ENCODE measurements around the gene CWC27.
A peak's percentile ranks its signal among the peaks of the same experiment; 100 is the strongest.

The CWC27 gene

DNA sequence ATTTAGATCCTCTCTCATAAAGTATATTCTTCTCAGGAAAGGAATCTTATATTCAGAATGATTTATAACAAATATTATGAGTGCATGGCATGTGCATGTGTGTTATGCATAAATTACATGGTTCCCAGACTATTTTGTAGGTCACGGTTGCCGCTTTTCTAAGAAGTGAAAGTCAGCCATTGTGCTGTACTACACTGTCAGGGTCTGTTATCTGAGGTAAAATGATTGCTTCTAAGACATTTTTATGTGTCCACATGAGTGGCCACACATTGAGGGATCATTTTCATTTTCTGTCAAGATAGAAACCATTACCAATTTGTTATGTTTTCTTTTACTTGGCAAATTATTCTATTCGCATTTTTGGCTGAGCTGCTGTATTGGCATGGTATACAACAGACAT is 210.8 kb downstream of the CWC27 start:
- DNase-seq (ENCODE audit: low read depth), result no peak

DNA sequence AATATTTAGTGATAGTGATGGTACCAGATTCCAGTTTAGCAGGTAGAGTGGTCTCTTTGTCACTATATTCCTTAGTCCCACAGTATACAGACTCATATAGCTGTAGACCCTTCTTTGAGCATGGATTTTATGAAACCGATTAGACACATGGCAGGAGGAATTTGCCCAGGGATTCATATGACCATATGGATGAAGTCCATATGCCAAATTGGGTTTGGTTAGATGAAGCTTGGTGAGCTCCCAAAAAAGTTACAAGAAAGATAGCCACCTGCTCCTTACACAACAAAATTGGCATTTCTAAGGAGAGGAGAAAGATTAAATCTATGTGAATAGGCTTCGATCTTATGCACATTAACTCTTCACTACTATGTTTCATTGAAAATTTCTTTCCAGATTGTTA is 211.4 kb downstream of the CWC27 start:
- DNase-seq (ENCODE audit: low read depth), result no peak

DNA sequence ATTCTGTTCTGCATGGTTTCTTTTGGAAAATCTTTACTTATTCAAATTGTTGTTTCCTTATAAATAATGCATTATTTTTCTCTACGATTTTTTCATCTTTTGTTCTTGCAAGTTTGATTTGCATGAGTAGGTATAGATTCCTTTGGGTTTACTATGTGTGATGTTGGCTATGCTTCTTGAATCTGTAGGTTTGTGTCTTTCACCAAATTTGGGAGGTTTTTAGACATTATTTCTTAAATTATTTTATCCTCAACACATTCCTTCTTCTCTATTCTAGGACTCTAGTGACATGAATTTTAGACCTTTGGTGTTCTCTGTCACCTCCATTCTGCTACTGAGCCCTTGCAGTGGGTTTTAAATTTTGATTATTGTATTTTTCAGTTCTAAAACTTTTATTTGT is 219.0 kb downstream of the CWC27 start:
- DNase-seq (ENCODE audit: low read depth), result no peak

DNA sequence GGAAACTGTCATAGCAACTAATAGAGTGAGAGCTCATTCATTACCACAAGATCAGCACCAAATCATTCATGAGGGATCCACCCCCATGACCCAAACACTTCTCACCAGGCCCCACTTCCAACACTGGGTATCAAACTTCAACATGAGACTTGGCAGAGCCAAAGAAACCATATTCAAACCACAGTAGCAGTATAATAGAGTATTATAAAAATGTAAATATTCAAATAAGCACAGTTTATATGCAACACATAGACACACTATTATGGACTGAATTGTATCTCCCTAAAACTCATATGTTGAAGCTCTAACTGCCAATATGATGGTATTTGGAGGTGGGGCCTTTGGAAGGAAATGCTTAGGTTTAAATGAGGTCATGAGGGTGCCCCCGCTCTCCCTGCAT is 240.5 kb downstream of the CWC27 start:
- DNase-seq (ENCODE audit: low read depth), result no peak

DNA sequence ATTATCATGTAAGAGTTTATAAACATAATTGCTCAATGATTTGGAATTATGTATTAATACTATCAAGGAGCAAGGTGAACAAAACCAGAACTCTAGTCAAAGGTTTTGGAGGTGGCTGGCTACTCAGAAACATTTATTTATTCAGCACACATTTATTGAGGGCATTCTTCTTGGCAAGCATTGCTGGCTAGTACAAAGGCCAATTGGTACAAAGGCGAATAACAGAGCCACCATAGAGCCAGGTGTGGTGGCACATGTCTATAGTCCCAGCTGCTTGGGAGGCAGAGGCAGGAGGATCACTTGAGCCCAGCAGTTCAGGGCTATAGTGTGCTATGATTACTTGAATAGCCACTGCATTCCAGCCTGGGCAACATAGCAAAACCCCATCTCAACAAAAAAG is 242.1 kb downstream of the CWC27 start:
- no peak for DNase-seq (ENCODE audit: low read depth)

DNA sequence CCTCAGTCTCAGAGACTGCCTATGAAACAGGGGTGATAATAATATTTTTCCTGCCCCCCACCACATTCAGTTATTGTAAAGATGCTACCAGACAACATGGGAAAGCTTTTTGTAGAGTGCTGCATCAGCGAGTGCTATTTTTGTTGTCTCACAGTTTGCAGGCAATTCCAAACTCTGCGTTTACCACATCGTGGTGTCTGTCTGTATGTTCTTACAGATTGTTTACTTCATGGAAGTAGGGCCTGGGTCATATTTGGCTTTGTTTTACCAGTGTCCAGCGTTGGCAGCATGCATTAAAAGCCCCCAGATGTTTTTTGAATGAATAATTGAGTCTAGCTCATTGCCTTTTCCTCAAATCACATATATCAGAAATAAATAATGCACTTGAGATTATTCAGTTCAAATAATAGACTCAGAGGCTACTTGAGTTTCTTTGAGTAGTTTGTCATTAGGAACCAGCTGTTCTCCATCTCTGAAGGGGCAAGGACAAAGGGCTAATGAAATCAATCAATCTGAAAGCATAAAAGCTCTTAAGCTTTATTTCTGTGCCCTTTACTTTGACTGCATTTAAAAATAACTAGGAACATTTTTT is 243.7 kb downstream of the CWC27 start:
- DNase-seq (ENCODE audit: low read depth), result no peak

DNA sequence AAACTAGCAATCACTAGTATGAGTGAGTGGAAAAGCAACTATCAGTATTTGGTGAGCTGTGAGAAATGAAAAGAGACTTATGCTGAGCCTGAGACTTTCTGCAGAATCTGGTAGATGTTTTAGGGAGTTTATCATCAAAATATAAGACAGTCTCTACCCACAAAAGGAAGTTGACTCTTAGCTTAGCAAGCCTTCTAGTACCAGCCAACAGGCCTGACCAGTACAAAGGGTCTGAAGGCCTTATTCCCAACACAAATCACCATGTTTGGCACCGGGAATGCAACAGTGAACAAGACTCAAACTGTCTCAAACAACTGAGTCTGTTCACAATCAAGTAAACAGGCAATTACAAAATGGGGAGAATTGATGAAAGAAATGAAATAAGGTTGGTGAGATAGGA is 244.4 kb downstream of the CWC27 start:
- no peak for DNase-seq (ENCODE audit: low read depth)

DNA sequence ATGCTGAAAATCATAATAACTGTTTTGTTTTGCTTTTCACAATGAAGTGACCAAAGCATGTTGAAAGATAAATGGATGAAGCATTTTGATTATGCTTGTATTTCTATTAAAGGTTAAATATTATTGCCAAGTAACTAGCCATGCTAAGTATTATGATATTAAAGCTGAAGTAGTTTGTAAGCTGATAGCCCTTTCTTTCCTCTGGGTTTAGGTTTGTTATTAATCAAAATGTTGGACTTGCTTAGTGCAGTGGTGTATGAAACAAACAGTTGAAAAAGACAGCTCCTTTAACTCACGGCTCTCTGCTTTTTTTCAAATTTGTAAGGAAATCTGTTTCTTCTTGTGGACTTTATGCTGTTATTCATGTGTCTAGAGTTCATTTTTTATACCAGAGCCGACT is 246.0 kb downstream of the CWC27 start:
- no peak for DNase-seq (ENCODE audit: low read depth)

DNA sequence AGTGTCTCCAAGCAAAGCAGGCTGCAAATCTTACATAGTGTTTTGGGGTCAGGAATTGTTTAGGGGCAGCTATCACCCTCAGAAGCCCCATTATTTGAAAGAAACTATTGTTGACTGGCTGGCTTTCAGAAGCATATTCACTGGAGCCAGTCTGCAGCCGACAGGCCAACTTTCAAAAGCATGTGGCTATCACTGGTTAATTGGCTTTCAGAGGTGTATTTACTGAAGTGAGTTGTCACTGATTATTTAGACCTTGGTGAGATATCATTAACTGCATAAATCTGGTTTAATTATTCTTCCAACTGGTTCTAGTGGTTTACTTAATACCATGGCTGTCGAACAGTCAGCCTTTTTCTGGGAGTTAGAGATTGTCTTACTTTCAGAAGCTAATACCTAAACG is 247.0 kb downstream of the CWC27 start:
- DNase-seq (ENCODE audit: low read depth), result no peak

DNA sequence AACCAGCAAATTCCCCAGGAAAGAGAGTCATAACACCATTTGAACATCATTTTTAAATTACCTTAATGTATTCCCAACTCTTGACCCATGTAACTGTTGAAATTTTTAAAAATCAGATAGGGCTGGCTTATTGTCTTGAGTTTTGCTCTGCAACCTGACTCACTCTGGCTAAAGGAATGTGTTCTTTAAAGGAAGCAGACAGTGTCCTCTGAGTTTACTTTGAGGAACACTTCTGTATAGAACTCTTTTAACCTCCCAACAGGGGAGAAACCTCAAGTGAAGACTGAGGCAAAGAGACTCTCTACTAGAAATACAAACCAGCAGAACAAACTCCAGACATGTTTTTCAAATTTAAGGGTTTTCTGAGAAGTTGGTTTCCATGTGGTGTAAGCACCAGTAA is 248.9 kb downstream of the CWC27 start:
- DNase-seq (ENCODE audit: low read depth), result no peak

DNA sequence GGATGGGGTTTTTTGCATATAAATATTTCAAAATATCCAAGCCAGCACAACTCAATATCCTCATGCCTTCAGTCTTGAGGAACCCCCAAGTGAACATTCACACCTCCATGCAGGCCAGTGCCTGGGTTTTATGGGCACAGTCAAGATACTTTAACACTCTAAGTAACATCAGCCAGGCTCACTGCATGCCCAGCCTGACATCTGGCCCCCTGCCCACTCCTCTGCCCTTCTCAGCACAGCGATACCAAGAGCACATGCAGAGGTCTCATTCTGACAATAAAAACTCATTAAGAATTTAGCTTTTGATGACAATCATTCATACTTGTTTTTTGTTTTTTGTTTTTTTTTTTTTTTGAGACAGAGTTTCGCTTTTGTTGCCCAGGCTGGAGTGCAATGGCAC is 250.0 kb downstream of the CWC27 start:
- DNase-seq (ENCODE audit: low read depth), result no peak

DNA sequence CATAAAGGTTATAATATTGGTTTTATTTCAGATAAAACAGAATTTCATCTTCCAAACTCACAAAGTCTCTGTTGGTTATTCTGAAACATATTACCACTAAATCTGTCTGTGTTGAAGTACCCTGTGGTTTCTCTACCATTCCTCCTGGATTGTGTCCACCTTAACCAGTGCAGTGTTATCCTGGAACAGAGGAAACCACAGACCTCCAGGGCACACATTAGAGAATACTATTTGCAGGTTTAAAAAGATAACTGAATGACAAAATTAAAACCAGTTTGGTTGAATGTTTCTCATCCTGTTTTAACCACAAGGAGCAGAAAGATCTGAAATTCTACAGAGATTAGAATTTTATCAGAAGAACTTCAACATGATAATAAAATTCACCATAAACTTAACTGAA is 251.8 kb downstream of the CWC27 start:
- DNase-seq (ENCODE audit: low read depth), result no peak

DNA sequence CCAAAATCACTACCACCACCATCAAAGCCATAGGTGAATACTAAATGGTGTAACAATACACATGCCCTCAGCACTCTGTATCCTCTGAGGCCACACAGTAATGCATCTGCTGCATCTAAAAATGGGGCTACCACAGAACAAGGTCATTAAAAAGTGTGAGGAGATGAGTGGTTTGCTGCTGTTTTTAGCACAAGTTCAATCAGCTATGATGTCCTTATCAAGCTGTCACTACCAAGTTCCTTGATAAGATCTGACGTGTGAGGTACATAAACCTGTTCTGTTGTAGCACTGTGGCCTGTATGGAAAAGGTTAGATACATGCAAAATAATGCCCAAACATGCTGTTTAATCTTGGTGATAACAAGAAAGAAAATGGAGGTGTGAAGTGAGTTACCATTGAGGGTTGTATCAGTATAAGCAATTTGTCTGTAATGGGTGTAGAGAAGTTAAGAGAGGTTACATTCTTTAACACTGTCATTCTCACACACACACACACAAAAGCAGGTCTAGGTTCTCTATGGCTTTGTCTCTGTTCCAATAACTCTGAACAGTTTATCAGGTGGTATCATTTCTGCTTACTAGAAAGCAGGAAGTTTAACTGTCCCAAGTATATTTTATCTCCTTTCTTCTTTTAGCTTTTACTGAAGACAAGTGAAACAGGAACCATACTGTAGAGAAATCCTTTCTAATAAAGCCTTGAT is 252.9 kb downstream of the CWC27 start:
- DNase-seq (ENCODE audit: low read depth), result no peak

DNA sequence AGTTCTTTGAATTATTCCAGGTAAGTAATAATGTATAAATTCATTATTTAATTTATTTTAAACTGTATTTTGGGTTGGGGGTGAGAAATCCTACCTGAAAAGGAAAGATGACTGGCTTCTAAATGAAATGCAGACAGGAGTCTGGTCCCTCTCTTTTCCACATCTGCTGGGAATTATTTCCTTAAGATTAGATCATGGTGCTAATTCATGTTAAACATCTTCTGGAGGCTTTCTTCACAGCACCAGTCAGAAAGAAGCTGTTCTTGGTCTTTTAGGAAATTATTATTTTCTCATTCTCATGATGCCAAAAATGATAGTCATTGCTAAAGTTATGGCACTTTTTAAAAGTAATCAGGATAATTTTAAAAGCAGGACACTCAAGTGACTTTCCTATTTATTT is 254.2 kb downstream of the CWC27 start:
- DNase-seq (ENCODE audit: low read depth), result no peak

DNA sequence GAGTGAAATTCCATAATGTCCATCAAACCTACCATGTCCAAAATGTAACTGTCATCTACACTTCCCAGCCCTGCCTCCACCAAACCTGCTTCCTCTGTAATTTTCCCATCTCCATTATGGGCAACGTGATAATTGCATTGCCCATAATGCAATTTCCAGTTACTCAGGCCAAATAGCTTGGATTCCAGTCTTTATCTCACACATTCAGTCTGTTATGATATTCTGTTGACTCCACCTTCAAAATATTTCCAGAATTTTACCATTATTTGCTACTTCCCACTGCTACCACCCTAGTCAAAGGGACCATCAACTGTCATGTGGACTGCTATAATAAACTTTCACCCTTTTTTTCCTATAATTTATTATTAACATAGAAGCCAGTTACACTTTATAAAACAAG is 256.0 kb downstream of the CWC27 start:
- no peak for DNase-seq (ENCODE audit: low read depth)

DNA sequence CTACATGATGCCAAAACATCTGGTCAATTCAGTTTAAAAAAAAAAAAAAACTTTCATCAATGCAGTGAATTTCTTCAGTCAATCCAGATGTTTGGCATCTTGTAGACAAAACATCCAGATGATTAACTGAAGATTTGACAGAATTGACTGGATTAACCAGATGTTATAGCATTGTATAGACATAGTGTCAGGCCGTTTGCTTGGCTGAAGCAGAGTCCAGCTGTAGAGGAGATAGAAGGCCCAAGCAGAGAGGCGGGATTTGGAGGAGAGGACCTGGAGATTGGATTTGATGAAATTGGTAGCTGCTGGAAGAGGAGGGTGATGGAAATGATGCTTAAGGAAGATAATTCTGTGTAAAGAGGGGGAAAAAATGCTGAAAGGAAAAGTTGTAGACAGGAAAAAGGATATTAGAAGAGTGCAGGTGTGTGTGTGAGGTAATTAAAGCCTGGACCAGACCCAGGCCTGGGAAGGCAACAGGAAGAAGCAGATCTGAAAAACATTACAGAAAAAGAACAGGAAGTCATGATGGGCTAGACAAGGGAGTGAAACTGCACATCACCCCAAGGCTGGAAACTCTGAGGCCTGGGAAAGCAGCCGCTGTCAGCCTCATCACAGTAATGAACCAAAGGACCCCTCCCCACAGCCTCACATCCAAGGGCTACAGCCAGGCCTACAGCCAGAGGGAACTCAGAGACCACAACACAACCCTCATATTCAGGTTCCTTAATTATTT is 258.3 kb downstream of the CWC27 start:
- no peak for DNase-seq (ENCODE audit: low read depth)

DNA sequence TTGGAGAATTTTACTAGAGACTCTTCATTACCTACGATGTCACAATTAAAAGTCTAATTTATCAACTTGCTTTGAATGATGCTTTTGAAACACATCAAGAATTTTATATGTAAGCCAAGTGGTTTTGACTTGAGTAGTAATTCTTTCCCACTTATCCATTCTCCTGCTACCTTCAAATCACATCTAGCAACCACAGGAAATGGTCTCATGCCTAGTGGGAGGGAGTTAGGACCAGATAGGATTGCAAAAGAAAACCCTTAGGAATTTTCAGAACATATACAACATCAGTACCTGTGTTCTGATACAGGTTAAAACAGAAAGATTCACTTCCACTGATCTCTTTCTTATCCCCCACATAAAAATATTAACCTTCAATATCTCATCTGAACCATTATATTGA is 260.4 kb downstream of the CWC27 start:
- no peak for DNase-seq (ENCODE audit: low read depth)

DNA sequence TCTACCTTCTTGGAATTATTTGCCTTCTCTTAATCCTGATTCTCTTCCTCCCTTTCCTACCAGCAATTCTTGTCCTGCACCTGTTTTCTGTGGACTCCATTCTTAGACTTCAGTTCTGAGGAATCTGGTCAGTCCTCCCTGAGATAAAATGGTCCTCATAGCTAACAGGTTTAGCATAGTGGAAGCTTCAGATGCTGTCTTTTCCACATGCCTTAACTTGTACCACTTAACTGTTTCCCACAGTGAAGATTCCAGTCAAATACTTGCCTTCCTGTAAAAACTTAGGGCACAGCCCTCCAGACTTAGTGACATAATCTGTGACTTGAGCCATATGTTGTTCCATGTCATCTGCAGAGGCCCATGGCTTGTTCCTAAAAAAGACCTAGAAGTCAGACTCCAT is 261.3 kb downstream of the CWC27 start:
- DNase-seq (ENCODE audit: low read depth), result no peak

DNA sequence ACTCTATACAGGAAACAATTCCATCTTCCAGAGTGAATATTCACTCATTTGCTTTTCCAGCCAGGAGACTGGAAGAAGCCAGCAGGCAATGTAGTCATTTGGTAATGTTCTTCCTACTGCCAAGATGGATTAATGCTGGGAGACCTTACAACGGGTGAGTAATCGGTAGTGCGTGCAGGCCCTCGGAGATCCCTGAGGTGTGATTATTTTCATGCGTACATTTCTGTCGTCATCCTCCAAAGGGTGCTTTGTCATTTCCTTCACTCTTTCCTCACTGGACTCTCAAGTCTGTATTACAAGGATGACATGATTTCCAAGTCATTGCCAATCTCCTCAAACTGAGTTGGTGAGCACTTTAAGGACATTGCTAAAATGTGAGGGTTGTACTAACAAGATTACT is 263.5 kb downstream of the CWC27 start:
- no peak for DNase-seq (ENCODE audit: low read depth)

DNA sequence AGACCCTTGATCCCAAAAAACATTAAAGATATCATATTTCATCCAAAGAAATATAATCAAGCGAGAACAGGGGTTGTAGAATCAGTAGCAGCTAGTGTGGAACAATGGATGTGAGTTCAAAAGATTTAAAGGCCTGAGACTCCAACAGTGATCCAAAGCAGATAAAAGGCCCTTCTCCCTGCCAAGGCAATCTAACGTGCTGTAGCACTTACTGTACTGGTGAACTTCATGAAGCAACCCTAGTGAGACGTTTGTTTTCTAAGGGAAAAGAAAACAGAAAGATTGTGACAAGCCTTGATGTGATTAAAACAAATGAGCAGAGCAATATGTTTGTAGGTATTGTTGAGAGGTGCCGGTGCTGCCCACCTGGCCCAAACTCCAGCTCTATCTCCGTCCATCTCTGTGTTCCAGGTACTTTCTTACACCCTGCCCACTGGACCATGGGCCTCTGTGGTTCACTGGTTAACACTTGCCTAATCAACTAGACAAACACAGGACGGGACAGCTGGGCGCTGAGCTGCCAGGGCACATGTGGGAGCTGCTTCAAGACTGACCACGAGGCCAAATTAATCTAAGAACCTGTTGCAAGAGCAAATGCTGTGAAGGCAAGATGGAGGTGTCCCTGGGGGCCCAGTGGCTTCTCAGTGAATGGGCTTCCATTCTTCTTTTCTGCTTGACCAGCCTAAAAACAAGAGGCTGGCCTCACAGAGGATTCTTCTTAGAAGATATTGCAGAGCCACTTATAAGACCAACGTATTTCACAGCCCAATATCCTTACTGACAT is 265.5 kb downstream of the CWC27 start:
- no peak for DNase-seq (ENCODE audit: low read depth)

DNA sequence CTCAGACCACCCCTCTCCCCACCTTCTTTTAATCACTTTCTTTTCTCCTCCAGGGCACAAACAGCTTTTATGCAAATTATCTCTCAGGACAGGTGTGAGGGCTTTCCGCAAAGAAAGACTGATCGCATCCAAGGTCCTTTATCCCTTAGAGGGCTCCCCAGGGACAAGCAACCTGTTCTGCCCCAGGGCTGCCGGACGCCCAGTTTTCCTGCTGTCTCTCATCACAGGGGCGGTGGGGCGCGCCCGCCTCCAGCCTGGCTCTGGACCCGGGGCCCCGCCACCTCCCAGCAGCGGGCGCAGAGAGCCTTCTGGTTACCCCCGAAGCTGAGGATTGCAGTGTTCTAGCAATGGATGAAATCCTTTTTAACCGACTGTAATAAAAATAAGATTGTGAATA is 266.1 kb downstream of the CWC27 start:
- DNase-seq (ENCODE audit: low read depth), result no peak

DNA sequence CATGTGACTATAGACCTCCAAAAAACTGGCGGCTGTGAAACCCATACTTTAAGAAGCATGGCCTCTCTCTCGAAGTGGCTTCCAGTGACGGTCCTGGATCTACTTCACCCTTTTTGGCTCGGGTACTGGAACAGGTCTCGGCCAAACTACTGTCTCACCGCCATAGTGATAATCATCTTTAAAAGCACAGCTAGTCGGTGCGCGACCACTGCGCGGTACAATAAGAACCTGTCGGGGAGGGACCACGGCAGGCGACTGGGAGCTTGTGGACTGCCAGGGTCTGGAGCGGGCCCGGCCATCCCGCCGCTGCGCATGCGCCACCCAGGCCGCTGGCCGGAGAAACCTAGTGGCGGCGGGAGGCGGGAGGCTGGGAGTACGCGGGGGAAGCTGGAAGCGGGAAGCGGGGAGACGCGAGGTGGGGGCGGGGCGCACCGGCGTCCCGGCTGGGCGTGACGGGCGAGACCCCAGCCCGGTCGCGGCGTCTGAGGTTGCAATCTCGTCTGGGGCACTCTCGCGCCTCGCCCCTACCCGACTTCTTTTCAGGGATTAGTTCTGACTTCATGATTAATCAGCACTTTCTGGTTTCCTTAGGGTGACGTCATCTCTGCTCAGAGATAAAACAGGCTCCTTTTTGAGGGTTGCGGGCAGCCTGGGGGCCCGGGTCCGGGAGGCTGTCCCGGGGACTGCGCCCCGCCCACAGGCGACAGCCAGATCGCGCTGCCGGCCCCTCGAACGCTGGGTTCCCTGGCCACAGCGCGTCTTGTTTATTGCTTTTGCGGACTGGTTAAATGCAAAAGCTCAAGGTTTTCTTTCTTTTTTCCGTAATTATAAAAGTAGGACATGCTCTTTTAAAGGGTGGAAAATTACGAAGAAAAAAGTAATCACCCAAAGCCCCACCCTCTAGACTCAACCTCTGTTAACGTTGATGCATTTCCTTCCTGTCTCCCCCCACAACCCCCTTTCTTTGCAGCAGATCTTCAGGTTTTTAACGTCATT is 266.8 kb downstream of the CWC27 start:
- peak; percentile 43 for DNase-seq (ENCODE audit: low read depth)

Data from stimulated activated CD8-positive, alpha-beta memory T cell treated with anti-CD3 and anti-CD28 coated beads, Interleukin-15, amount 100 ng/mL, for 24 hours (primary cell).